ENCODE data around the gene NETO2.

DNA sequence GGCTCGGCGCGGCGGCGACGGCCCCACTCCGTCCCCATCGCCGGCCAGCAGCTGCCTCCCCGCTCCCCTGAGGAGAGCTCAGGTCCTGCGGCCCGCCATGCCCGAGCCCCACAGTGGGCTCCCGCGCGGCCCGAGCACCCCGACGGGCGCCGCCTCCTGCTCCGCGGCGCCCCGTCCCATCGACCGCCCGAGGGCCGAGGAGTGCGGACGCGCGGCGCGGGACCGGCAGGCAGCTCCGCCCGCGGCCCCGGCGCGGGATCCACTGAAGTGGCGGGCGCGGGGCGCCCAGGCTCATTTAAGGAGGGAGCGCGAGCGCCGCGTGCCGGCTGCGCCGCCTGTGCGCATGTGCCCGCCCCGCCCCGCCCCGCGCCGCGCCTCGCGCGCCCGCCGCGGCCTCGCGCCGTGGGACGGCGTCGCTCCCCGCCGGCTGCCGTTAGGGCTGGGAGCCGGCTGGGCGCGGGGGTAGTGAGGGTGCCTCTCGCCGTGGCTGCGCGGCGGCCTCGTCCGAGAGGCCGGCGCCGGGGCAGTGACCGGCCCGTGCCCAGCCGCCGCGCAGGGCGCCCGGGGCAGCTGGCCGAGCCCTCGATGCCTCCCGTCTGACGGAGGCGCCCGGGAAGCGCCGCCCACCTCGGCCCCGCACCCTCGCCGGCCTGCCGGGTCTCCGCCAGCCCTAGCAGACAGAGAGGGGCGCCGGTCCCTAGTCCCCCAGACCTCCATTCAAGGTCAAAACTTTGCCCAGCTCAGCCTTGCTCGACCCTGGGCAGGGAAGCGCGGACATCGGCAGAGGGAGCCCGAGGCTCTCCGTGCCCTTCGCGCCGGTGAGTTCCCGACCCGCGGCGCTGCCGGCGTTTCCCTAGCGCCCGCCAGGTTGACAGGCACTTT, at the start of gene NETO2:
- TF ChIP-seq, protein P1, sequence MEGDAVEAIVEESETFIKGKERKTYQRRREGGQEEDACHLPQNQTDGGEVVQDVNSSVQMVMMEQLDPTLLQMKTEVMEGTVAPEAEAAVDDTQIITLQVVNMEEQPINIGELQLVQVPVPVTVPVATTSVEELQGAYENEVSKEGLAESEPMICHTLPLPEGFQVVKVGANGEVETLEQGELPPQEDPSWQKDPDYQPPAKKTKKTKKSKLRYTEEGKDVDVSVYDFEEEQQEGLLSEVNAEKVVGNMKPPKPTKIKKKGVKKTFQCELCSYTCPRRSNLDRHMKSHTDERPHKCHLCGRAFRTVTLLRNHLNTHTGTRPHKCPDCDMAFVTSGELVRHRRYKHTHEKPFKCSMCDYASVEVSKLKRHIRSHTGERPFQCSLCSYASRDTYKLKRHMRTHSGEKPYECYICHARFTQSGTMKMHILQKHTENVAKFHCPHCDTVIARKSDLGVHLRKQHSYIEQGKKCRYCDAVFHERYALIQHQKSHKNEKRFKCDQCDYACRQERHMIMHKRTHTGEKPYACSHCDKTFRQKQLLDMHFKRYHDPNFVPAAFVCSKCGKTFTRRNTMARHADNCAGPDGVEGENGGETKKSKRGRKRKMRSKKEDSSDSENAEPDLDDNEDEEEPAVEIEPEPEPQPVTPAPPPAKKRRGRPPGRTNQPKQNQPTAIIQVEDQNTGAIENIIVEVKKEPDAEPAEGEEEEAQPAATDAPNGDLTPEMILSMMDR (IDR thresholded peaks at IDR 0.05; ENCODE audit: poor library complexity) = peak; percentile 78
- no peak for TF ChIP-seq EZH2 (IDR thresholded peaks at IDR 0.05; ENCODE audit: borderline replicate concordance)
